ENCODE results near the gene FOXE3.

The FOXE3 gene

GRCh38 chr1:47442202-47442601, 26.1 kb downstream of the FOXE3 start:
- Histone ChIP-seq H3K9me3 (no peaks in the 10 kb centered on the region), H3K27me3 (peaks cover 100% of the 10 kb centered on the region)
- no peak for TF ChIP-seq CTCF (IDR thresholded peaks at IDR 0.05)

GRCh38 chr1:47442842-47443529, 26.9 kb downstream of the FOXE3 start:
- no peaks in the 10 kb centered on the region for H3K9me3 ChIP-seq
- H3K4me3 ChIP-seq (ENCODE audit: low read depth in 1 of 2, low read length in 1 of 2): no peak overlapping the region
- peaks cover 11 to 22% of the 10 kb centered on the region in 2 experiments for H3K4me1 ChIP-seq (ENCODE audit: control insufficient read depth in 1 of 2, insufficient read depth in 1 of 2, low read depth in 1 of 2, low read length in 1 of 2)
- no peaks in the 10 kb centered on the region for H3K36me3 ChIP-seq
- TF ChIP-seq CTCF (IDR thresholded peaks at IDR 0.05): no peak
- H3K27ac ChIP-seq: no peak overlapping the region
- H3K27me3 ChIP-seq: peaks cover 100% of the 10 kb centered on the region

More at GRCh38 chr1:47442202-47442601, 26.1 kb downstream of the FOXE3 start:
- H3K4me3 ChIP-seq (ENCODE audit: low read depth in 1 of 2, low read length in 1 of 2): no peak overlapping the region
- H3K4me1 ChIP-seq (ENCODE audit: control insufficient read depth in 1 of 2, insufficient read depth in 1 of 2, low read depth in 1 of 2, low read length in 1 of 2): peaks cover 13 to 29% of the 10 kb centered on the region in 2 experiments
- no peaks in the 10 kb centered on the region for H3K36me3 ChIP-seq
- H3K27ac ChIP-seq: no peak overlapping the region

GRCh38 chr1:47443530-47444296, 27.6 kb downstream of the FOXE3 start:
- no peaks in the 10 kb centered on the region for H3K9me3 ChIP-seq

GRCh38 chr1:47444297-47444561, 28.1 kb downstream of the FOXE3 start:
- H3K4me3 ChIP-seq (ENCODE audit: low read depth in 1 of 2, low read length in 1 of 2): no peak overlapping the region
- no peaks in the 10 kb centered on the region for H3K9me3 ChIP-seq
- peaks cover 100% of the 10 kb centered on the region for H3K27me3 ChIP-seq
- no peaks in the 10 kb centered on the region for H3K36me3 ChIP-seq
- no peak overlapping the region for H3K27ac ChIP-seq
- no peak for TF ChIP-seq CTCF (IDR thresholded peaks at IDR 0.05)
- peaks cover 7 to 12% of the 10 kb centered on the region in 2 experiments for H3K4me1 ChIP-seq (ENCODE audit: control insufficient read depth in 1 of 2, insufficient read depth in 1 of 2, low read depth in 1 of 2, low read length in 1 of 2)

More at GRCh38 chr1:47443530-47444296, 27.6 kb downstream of the FOXE3 start:
- no peaks in the 10 kb centered on the region for H3K36me3 ChIP-seq
- H3K4me3 ChIP-seq (ENCODE audit: low read depth in 1 of 2, low read length in 1 of 2): no peak overlapping the region
- no peak overlapping the region for H3K27ac ChIP-seq
- no peak for TF ChIP-seq CTCF (IDR thresholded peaks at IDR 0.05)
- H3K27me3 ChIP-seq: peaks cover 100% of the 10 kb centered on the region
- peaks cover 8 to 18% of the 10 kb centered on the region in 2 experiments for H3K4me1 ChIP-seq (ENCODE audit: control insufficient read depth in 1 of 2, insufficient read depth in 1 of 2, low read depth in 1 of 2, low read length in 1 of 2)

GRCh38 chr1:47444562-47445465, 28.7 kb downstream of the FOXE3 start:
- TF ChIP-seq CTCF (IDR thresholded peaks at IDR 0.05): no peak
- Histone ChIP-seq H3K36me3 (no peaks in the 10 kb centered on the region), H3K9me3 (no peaks in the 10 kb centered on the region), H3K27ac (no peak overlapping the region), H3K4me3 (ENCODE audit: low read depth in 1 of 2, low read length in 1 of 2) (peak overlapping the region in 1 of 2 experiments; percentile 15), H3K27me3 (peaks cover 100% of the 10 kb centered on the region), H3K4me1 (ENCODE audit: control insufficient read depth in 1 of 2, insufficient read depth in 1 of 2, low read depth in 1 of 2, low read length in 1 of 2) (peaks cover 7 to 9% of the 10 kb centered on the region in 2 experiments)
